ENCODE results near the gene A3GALT2. TPM values are rescaled to one million over a fixed set of nuclear protein-coding genes. Genes with fewer than 3 reads are reported as not detected.

A3GALT2 gene
- total RNA-seq, 1 donor from 2014 or later = not detected

- Histone ChIP-seq H3K9me3 (ENCODE audit: low read depth) (no peaks in the 10 kb centered on the region), H3K4me3 (peak overlapping the region; percentile 93), H3K79me2 (ENCODE audit: low read depth) (peaks cover 60% of the 10 kb centered on the region), H3F3A (ENCODE audit: low read depth) (peaks cover 16% of the 10 kb centered on the region), H2AFZ (replicated peaks) (no peak overlapping the region), H3K27ac (no peak overlapping the region), H3K4me1 (peaks cover 22% of the 10 kb centered on the region), H3K4me2 (peak overlapping the region; percentile 86), H4K20me1 (ENCODE audit: low read depth) (peaks cover 50% of the 10 kb centered on the region), H3K27me3 (no peaks in the 10 kb centered on the region), H3K9ac (peak overlapping the region; percentile 55), H3K36me3 (no peaks in the 10 kb centered on the region)
- Mint-ChIP-seq H3K4me1 (peaks cover 39% of the 10 kb centered on the region), H3K4me3 (peak overlapping the region; percentile 100), H3K27ac (peak overlapping the region; percentile 100), H3K36me3 (peaks cover 12% of the 10 kb centered on the region), H3K27me3 (ENCODE audit: insufficient read depth, low read depth) (peaks cover 6% of the 10 kb centered on the region), H3K9me3 (peaks cover 4% of the 10 kb centered on the region)
- DNase-seq (ENCODE audit: low spot score) = peak; percentile 17
- TF ChIP-seq EZH2phosphoT487 (IDR thresholded peaks at IDR 0.05) (no peak), CTCF (IDR thresholded peaks at IDR 0.05) (no peak), EZH2 (IDR thresholded peaks at IDR 0.05) (no peak)
Observed at GRCh38 chr1:33257772-33258712, 62.9 kb downstream of the A3GALT2 start.

GRCh38 chr1:33257207-33257771 is 63.6 kb downstream of the A3GALT2 start:
- Mint-ChIP-seq H3K36me3 (peaks cover 12% of the 10 kb centered on the region), H3K27me3 (ENCODE audit: insufficient read depth, low read depth) (peaks cover 6% of the 10 kb centered on the region), H3K27ac (peak overlapping the region; percentile 100), H3K9me3 (peaks cover 4% of the 10 kb centered on the region), H3K4me3 (peak overlapping the region; percentile 100), H3K4me1 (peaks cover 39% of the 10 kb centered on the region)
- peak; percentile 40 for DNase-seq (ENCODE audit: low spot score)
- Histone ChIP-seq H3K27ac (no peak overlapping the region), H3K79me2 (ENCODE audit: low read depth) (peaks cover 53% of the 10 kb centered on the region), H3K4me2 (peak overlapping the region; percentile 86), H3K4me1 (peaks cover 22% of the 10 kb centered on the region), H3K9ac (peak overlapping the region; percentile 55), H4K20me1 (ENCODE audit: low read depth) (peaks cover 44% of the 10 kb centered on the region), H3F3A (ENCODE audit: low read depth) (peaks cover 16% of the 10 kb centered on the region), H3K27me3 (no peaks in the 10 kb centered on the region), H3K9me3 (ENCODE audit: low read depth) (no peaks in the 10 kb centered on the region), H3K4me3 (peak overlapping the region; percentile 93), H2AFZ (replicated peaks) (peak overlapping the region; percentile 51), H3K36me3 (no peaks in the 10 kb centered on the region)
- TF ChIP-seq CTCF (IDR thresholded peaks at IDR 0.05) (no peak), EZH2phosphoT487 (IDR thresholded peaks at IDR 0.05) (no peak)

MicroRNAs within 50 kb of the gene (microRNA counts, 767-probe panel; counts per million panel counts)
- 460 counts per million, percentile 90 among the panel's probes with 10 or more counts for microRNA hsa-miR-3605-5p

Small RNA genes within 50 kb of the gene (microRNA-seq; reads per million reads assigned to microRNA genes)
- 3.6 reads per million, percentile 18 among the genes with 10 or more reads in this experiment for gene MIR3605

Small RNA genes within 50 kb of the gene (small RNA-seq; reads per million reads assigned to genes)
- not detected for gene RN7SKP16

Other genes starting within 250 kb of the A3GALT2 start
- gene AZIN2, start 239.9 kb downstream of the A3GALT2 start, total RNA-seq (ENCODE audit: low replicate concordance) = 1.3 and 5.8 TPM in 2 replicates
- gene TRIM62, start 139.1 kb downstream of the A3GALT2 start, total RNA-seq (ENCODE audit: low replicate concordance) = 1.4 and 5.0 TPM in 2 replicates
- 10.9 and 27.9 TPM in 2 replicates for gene ZNF362, start 64.6 kb downstream of the A3GALT2 start, total RNA-seq (ENCODE audit: low replicate concordance)
- 65.0 and 108 TPM in 2 replicates for gene PHC2, start 110.0 kb upstream of the A3GALT2 start, total RNA-seq (ENCODE audit: low replicate concordance)
- 11.4 and 14.8 TPM in 2 replicates for gene ZSCAN20, start 151.5 kb upstream of the A3GALT2 start, total RNA-seq (ENCODE audit: low replicate concordance)